SIG-M5 (cell line): ENCODE measurements around the gene MAP3K5.
"Not testable (repeated sequence)": the region's sequence is repeated elsewhere in the genome, so short reads cannot be mapped to it uniquely, and the experiment has no call there.

Source experiments
- DNase-seq: peaks from one replicate; lab custom pipeline; 2025; lab: John Stamatoyannopoulos, UW

The MAP3K5 gene

DNA sequence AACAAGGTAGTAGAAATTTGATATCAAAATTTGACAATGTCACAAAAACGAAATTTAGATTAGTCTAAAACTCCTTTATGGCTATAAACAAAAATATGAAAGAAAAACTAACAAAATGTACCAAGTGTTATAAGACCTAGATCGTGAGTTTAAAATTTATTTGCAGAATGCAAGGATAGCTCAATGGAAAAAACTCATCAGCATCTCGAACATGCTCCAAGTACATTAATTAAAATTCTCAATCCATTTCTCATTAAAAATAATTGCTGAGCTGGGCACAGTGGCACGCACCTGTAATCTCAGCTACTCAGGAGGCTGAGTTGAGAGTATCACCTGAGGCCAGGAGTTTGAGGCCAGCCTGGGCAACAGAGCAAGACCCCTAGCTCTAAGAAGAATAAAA lies 70.8 kb downstream of the MAP3K5 start:
- DNase-seq: no peak

DNA sequence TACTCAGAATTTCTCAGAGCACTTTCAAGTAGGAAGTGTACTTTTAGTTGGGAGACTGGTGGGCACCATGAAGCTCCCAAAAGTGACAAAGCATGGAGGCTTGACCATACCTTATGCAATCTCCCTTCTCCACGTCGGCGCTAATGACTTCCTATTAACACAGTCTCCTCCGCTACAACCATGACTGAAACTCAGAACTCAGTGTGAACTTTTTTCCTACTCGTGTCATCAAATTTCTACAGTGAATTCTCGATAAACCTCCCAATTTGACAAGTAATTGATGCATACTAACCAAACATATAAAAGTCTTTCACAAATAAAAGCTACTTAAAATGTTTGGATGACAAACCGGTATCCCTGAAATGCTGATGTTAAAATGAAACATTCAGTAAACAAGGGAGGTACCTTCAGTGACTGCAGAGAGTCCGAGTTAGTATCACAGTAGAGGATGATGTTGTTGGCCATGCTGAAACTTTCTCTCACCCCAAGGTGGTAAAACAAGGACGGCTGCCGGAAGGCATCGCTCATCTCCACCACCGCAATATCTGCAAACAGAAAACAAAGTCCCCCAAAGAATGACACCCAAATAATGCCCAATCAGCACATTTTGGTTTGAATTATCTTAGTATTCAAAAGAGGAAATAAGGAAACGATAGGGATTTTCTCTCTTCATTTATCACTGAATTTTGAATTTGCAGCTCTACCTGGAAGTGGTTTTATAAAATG lies 72.1 kb downstream of the MAP3K5 start:
- DNase-seq: no peak

DNA sequence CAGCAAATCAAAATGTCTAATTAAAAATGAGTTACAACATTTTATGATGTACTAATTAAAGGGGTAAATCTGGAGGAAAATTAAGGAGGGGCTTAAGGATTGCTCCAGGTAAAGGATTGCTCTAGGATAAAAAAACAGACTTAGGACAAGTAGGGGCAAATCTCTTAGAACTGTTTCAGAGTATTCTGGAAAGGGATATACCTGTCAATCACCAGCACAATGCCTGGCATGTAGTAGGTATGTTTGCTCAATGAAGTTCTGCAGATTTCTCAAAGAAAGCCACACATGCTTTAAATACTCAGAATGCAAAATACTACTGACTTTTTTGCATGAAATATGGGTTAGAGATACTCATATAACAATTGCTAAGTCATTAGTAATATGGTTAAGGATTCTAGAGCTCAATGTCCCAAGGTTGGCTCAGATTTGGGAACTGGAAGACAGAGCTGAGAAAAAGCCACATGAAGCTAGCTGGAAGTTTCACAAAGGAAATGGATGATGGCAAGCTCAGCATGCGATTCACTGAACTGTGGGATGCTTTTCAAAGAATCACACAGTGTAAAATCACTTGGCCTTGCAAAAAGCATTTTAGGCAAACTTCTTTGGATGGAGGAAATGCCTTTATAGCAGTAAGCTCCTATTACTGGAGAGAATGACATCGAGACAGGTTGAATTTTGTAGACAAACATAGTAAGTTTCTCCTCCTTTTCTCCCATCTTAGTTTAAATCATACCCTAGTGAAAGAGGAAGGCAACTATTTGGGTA lies 72.8 kb downstream of the MAP3K5 start:
- no peak for DNase-seq

DNA sequence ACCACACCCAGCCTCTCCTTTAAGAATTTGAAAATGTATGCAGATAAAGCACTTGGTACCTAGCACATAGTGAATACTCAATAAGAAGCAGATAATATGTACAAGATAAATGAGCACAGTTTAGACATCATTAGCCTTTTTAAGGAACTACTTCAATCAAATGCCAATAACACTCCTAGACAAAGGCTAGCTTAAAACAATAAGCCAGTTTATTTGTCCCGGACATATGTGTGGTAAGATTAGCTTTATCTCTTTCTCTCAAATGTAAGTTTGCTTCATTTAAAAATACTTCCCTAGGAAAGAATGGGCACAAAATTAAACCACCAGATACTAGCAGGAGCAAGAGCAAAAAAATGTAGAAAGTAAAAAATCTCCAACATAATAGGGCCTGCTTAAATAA lies 73.8 kb downstream of the MAP3K5 start:
- DNase-seq: no peak

DNA sequence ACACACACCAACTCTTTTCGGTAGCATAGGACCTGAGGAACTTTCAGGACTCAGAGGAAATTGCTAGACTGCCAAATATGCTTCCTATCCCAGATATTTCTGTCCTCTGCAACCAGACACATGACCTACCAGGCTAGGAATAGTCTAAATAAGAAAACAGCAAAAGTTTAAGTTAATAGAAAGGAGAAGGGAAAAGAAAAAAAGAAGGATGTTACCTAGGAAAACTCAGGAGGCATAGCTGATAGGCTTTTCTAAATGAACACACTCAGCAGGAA lies 74.6 kb downstream of the MAP3K5 start:
- DNase-seq: no peak

GRCh38 chr6:136716917-136717715 lies 75.2 kb downstream of the MAP3K5 start:
- DNase-seq: no peak

DNA sequence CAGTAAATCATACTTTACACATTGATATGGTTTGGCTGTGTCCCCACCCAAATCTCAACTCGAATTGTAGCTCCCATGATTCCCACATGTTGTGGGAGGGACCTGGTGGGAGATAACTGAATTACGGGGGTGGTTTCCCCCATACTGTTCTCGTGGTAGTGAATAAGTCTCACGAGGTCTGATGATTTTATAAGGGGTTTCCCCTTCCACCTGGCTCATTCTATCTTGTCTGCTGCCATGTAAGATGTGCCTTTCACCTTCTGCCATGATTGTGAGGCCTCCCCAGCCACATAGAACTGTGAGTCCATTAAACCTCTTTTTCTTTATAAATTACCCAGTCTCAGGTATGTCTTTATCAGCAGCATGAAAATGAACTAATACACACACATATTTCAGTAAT lies 79.6 kb downstream of the MAP3K5 start:
- DNase-seq: not testable (repeated sequence)

GRCh38 chr6:136711644-136712043 lies 80.6 kb downstream of the MAP3K5 start:
- no peak for DNase-seq

DNA sequence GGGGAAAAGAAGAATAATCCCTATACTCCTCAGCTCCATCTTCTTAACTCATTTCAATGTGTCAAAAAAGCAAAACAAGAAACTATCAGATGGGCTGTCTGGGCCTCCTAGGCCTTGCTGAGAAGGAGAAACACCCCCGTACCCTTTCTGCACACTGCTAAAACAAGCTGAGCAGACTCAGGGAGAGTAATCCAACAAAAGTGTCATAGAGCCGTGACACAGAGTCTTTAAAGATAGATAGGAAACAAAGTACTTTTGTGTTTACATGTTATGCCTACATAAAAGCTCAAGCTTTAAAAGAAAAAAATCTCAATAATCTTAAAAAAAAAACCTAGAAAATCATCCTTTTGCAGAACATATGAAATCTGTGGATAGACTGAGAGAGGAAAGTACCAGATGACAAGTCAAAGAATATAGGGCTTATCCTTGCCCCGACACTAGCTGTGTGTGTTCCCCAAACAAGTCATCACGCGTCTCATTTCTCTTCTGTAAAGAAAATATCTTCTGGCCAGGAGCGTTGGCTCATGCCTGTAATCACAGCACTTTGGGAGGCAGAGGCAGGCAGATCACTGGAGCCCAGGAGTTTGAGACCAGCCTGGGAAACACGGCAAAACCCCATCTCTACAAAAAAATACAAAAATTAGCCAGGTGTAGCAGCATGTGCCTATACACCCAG lies 81.3 kb downstream of the MAP3K5 start:
- DNase-seq: no peak

DNA sequence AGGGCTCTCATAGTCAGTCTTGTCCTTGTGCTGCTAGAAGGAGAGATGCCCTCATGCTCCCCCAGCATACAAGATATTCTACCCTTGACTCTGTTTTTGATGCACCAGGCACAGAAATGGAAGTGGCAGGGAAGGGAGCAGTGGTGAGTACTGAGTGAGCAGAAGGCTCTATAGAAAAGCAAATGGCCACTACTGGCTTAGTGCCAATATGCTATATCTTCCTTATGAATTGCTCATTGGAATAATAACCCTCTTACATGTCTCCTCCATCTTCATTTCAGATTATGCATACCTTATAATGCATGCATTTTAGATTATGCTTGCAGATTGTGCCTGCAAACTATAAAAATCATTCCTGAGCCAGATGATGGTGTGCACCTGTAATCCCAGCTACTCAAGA lies 82.8 kb downstream of the MAP3K5 start:
- no peak for DNase-seq

GRCh38 chr6:136706430-136706829 lies 85.8 kb downstream of the MAP3K5 start:
- no peak for DNase-seq

DNA sequence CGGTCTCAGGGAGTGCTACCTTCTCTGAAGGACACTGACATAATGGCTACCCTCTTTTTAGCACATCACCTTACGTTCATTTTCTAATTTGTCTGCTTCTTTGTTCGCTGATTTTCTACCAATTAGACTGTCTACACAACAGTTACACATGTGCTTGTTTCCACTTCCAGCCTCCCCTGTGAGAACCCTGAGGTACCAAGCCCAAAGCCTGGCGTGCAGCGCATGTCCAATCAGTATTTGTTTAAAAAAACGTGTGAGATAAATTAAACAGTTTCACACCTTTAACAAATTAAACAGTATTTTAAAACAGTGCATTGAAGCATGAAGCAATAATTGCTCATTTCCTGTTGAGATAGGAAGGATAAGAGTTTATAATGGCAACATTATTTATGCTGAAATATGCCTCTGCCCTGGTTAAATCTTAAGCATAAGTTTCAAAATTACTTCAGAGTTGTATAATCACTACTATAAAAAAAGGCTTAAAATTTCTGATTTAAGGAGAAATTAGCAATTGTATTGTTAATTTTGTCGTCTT lies 88.9 kb downstream of the MAP3K5 start:
- DNase-seq: no peak

GRCh38 chr6:136701045-136701444 lies 91.2 kb downstream of the MAP3K5 start:
- DNase-seq: no peak

DNA sequence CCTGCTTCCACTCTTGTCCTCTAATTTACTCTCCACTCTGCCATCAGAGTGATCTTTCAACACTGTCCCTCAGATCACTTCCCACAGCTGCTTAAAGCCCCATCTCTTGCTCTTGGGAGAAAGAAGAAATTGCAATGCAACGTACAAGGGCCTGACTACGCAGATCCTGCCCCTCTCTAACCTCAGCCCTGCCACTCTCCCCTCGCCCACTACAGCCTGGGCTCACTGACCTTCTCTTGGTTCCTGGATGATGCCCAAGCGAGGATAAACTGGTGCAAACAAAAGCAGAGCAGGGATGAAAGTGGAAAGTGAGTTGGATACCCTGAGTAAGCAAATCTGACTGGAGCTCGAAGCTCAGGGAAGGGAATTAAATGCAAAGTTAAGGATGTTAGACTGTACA lies 92.9 kb downstream of the MAP3K5 start:
- DNase-seq: no peak

GRCh38 chr6:136696783-136697364 lies 95.4 kb downstream of the MAP3K5 start:
- no peak for DNase-seq

DNA sequence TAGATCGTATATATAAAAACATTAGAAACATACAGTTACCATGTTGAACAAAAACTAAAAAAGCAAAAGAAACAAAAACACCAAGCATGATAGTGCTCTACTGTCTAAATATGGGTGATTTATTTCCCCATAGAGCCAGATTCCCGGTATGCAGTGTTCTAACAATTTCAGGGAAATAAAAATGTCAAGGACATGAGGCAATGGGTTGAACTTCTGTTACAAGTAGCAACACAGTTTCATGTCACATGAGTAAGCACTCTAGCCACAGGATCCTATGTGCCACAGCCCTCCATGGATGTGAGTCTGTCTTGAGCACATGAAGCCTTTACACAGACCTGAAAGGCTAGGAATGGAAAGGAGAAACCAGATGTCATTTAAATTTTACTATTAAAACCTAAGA lies 96.0 kb downstream of the MAP3K5 start:
- DNase-seq: no peak

DNA sequence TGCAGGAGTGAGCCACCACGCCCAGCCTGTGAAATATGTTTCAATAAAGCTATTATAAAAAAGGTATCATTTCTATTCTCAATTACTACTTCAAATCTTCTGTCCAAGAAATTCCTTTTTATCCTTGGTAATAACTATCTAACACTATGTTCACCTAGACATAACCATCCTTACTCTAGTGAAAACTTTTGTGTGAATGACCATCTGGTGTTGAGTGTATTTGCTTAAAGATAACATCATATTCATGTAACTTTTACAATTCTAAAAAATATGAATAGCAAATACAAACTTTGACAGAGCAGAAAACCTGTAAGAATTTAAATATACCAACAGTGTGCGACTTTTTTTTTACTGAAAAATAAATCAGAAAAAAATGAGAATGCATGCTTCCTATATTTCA lies 96.9 kb downstream of the MAP3K5 start:
- DNase-seq: no peak

DNA sequence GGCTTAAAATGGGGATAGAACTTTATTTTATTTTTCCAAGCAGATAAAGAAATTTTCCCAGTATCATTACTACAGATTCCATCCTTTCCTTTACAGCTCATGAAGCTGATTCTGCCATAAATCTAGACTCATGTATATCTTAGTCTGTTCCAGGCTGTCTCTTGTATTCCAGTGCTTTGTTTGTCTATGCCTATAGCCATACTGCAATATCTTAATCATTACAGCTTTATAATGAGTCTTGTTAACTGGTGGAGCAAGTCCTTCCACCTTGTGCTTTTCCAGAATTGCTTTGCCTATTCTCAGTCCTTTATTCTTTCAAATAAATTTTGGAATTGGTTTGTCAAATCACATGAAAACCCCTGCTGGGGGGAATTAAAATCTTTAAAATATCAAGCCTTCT lies 99.2 kb downstream of the MAP3K5 start:
- DNase-seq: no peak

DNA sequence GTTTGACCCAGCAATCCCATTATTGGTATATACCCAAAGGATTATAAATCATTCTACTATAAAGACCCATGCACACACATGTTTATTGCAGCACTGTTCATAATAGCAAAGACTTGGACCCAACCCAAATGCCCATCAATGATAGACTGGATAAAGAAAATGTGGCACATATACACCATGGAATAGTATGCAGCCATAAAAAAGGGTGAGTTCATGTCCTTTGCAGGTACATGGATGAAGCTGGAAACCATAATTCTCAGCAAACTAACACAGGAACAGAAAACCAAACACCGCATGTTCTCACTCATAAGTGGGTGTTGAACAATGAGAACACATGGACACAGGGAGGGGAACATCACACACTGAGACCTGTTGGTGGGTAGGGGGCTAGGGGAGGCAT lies 104.4 kb downstream of the MAP3K5 start:
- not testable (repeated sequence) for DNase-seq

GRCh38 chr6:136685540-136686108 lies 106.7 kb downstream of the MAP3K5 start:
- no peak for DNase-seq

DNA sequence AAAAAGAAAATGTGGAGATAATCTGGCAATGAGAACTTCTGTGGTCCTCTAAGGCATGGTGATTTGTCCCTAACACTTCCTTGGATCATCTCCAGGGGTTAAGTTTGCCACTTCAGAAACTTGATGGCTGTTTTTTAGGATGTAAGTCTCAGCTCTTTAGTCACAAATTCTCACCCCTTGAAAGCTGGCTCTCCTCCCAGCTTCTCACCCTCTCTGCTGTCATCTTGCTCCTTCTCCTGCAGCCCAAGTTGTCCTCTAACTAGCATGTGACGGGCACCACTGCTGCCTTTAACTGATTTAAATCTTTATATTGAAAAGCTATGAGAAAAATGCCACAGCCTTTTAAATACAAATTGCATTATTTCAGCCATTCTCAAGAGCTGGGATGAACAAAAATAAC lies 107.8 kb downstream of the MAP3K5 start:
- DNase-seq: no peak
